ENCODE measurements around the gene PAQR7.

Gene PAQR7

DNA sequence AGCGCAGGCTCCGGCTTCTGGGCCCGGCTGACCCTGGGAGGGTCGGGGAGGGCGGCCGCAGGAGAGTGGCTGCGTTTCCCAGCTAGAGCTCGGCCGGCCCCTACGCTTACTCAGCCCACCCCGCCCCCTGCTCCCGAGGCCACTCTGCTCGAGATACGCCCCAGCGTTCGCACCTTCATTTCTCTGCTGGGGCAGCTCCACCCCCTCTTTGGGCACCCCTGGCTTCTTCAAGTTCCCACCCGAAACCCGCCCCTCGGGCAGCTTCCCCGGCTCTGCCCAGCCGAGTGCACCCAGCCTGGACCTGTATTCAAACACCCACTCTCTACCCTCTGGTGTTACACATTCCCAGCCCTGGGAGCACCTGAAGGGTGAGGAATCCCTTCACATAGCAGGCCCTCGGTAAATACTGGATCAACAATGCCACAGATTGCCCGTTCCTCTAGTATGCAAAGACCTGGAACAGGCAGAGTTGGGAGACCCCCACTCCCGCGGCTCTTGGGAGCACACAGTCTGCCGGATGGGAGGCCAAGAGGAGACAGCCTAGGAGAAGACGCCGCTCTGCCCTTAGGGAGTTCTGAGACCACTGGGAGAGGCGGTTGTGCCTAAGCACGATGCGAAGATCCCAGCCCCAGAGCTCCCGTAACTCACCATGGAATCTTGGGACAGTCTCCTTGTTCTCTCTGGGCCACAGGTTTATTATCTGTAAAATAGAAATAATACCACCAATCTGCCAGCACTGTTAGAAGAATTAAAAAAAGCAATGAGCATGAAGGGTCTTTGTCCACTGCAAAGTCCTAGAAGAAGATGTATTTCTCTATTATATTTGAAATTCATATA is 566 bp upstream of the PAQR7 start:
- no peak for DNase-seq
- Mint-ChIP-seq H3K4me1 (peaks cover 11% of the 10 kb centered on the region), H3K4me3 (peak overlapping the region; percentile 72), H3K36me3 (no peaks in the 10 kb centered on the region), H3K27ac (no peak overlapping the region), H3K27me3 (peaks cover 69% of the 10 kb centered on the region), H3K9me3 (no peaks in the 10 kb centered on the region)
- CTCF ChIA-PET, result interaction anchor here (1.1 to 1.3 kb wide), 2 partner anchors 14 to 20 kb away, joined by 3 read pairs; no protein-coding TSS in a partner anchor

DNA sequence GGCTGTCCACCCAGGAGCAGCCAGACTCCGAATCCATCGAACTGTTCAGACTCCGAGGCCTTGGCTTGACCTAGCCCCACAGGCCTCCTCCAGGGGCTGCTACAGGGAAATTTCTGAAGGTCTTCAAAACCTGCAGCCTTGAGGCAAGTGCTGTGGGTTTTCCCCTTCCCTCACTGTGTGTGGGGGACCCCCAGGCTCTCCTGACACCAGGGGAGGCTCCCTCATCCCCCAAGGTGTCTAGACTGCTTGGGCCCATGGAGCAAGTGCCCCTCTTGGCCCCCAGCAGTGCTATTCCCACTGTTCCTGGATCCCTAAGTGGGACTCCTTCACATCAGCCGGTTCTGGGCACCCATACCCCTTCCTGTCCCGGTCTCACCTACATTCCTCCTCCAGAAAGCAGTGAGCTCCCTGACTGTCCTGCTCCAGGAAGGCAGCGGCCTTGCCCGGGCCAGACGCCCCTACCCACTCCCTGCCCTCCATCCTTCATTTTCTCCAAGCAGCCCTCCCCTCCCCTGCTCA is 814 bp downstream of the PAQR7 start:
- CTCF ChIA-PET, result interaction anchor here (1.1 to 1.3 kb wide), 2 partner anchors 13 to 22 kb away, joined by 3 read pairs; no protein-coding TSS in a partner anchor
- Mint-ChIP-seq H3K36me3 (no peaks in the 10 kb centered on the region), H3K27me3 (peaks cover 58% of the 10 kb centered on the region), H3K27ac (no peak overlapping the region), H3K9me3 (no peaks in the 10 kb centered on the region), H3K4me3 (peak overlapping the region; percentile 78), H3K4me1 (peaks cover 11% of the 10 kb centered on the region)
- DNase-seq, result no peak

DNA sequence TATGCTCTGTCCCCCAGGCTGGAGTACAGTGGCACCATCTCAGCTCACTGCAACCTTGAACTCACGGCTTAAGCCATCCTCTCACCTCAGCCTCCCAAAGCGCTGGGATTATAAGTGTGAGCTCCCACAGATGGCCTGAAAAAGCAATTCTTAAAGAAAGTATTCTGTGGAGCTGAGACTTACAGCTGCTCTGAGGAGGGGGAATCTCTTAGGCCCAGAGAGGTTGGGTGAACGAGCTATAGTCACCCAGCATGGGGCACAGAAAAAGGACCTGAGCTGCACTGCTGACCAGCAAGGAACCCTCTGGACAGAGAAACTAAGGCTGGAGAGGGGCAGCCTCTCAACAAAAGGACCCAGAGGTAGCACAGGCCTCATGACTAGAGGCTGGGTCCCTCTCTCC is 1.3 kb downstream of the PAQR7 start:
- Mint-ChIP-seq H3K4me3 (no peak overlapping the region), H3K36me3 (no peaks in the 10 kb centered on the region), H3K9me3 (no peaks in the 10 kb centered on the region), H3K4me1 (peaks cover 11% of the 10 kb centered on the region), H3K27me3 (peaks cover 53% of the 10 kb centered on the region), H3K27ac (no peak overlapping the region)
- no peak for DNase-seq
- CTCF ChIA-PET, result no interaction called here

- CTCF ChIA-PET, result no interaction called here
- Mint-ChIP-seq H3K9me3 (no peaks in the 10 kb centered on the region), H3K27me3 (peaks cover 44% of the 10 kb centered on the region), H3K4me1 (peaks cover 11% of the 10 kb centered on the region), H3K27ac (no peak overlapping the region), H3K36me3 (no peaks in the 10 kb centered on the region), H3K4me3 (no peak overlapping the region)
- no peak for DNase-seq
Observed at GRCh38 chr1:25873120-25873519, 2.4 kb downstream of the PAQR7 start.

DNA sequence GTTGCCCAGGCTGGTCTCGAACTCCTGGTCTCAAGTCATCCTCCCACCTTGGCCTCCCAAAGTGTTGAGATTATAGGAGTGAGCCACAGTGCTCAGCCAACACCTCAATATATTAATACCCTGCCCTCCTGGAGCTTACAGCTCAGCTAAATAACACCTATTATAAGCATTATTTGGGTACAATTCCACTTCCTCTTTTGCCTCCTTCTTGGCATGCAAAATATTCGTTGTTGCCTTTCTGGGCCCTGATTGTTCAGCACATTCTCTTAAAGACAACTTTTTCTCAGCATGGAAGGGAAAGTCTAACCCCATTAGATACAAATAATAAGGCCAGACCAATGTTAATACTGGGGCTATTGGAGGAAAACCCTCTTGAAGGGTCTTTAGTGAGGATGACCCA is 2.8 kb downstream of the PAQR7 start:
- DNase-seq, result no peak
- Mint-ChIP-seq H3K4me3 (no peak overlapping the region), H3K27ac (no peak overlapping the region), H3K27me3 (peaks cover 40% of the 10 kb centered on the region), H3K4me1 (peaks cover 11% of the 10 kb centered on the region), H3K9me3 (no peaks in the 10 kb centered on the region), H3K36me3 (no peaks in the 10 kb centered on the region)
- CTCF ChIA-PET, result no interaction called here

DNA sequence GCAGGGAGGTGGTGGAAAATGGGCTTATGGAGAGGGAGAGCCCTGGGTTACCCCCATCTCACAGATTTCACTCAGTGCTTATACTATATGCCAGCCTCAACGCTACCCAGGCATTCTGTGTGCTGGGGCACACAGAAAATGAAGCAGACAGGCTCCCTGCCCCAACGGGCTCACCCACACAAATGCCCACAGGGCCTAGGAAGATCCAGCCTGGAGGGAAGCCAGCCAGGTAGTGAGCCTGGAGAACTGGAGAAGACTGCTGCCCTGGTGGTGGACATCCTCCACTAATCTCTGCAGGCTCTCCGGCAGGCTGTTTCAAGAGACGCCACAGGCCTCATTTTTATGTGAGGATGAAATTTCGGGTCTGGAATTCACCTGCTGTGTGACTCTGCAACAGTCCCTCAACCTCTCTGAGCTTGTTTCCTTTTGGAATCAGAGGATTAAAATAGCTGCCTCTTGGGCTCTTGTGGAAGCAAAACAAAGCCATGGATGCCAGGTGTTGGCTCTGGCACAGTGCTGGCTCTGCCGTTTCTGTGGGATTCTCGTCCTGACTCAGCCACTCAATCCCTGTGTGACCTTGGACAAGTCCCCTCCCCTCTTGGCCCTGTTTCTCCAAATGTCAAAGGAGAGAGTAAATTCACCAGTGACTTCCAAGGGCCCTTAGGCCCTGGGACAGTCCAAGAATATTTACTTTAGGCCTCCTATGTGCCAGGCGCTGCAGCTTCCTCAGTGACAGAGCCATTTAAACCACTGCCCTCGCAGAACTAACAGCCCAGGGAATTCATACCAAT is 3.6 kb downstream of the PAQR7 start:
- Mint-ChIP-seq H3K4me3 (no peak overlapping the region), H3K27me3 (peaks cover 33% of the 10 kb centered on the region), H3K36me3 (no peaks in the 10 kb centered on the region), H3K27ac (no peak overlapping the region), H3K9me3 (no peaks in the 10 kb centered on the region), H3K4me1 (peaks cover 11% of the 10 kb centered on the region)
- no peak for DNase-seq
- CTCF ChIA-PET, result no interaction called here

DNA sequence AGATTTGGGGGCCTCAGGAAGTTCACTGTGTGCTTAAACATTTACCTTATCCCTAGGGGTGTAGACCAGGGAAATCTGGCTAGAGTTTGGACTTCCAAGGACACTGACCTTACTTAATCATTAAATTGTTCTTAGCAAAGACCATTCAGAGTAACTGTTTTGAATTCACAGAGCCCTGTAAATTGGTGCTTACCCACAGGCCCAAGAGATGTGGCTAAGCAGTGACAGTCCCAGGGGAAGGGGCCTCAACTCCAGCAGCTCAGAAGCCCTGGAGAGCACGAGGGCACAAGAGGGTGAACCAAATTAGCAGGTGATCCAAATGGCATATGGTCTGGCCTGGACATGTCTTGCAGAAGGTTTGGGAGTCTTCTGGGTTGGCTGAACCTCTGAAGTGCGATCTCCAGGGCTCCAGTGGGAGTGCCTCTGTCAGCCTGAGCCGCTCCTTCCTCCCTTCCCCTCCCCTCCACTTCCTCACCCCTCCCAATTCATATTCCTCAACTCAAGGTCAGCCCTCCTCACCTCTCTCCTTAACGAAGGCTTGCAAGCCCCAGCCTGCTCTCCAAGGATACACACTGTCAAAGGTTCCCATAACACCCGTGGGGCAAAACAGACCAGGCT is 4.3 kb downstream of the PAQR7 start:
- H3K36me3 Mint-ChIP-seq, result no peaks in the 10 kb centered on the region
- no peaks in the 10 kb centered on the region for H3K9me3 Mint-ChIP-seq
- no peak overlapping the region for H3K4me3 Mint-ChIP-seq
- H3K27me3 Mint-ChIP-seq, result peaks cover 26% of the 10 kb centered on the region
- CTCF ChIA-PET, result interaction anchor here (1.0 kb wide), 1 partner anchor 24 kb away, joined by 3 read pairs; no protein-coding TSS in a partner anchor
- no peak overlapping the region for H3K27ac Mint-ChIP-seq
- DNase-seq, result no peak
- peaks cover 11% of the 10 kb centered on the region for H3K4me1 Mint-ChIP-seq

- Mint-ChIP-seq H3K4me3 (no peak overlapping the region), H3K36me3 (no peaks in the 10 kb centered on the region), H3K9me3 (no peaks in the 10 kb centered on the region), H3K27ac (no peak overlapping the region), H3K4me1 (peaks cover 8% of the 10 kb centered on the region), H3K27me3 (peaks cover 20% of the 10 kb centered on the region)
- CTCF ChIA-PET, result interaction anchor here (1.0 kb wide), 1 partner anchor 25 kb away, joined by 3 read pairs; no protein-coding TSS in a partner anchor
- no peak for DNase-seq
Observed at GRCh38 chr1:25870614-25871013, 4.9 kb downstream of the PAQR7 start.

- Mint-ChIP-seq H3K27ac (no peak overlapping the region), H3K4me3 (no peak overlapping the region), H3K4me1 (peaks cover 7% of the 10 kb centered on the region), H3K27me3 (peaks cover 14% of the 10 kb centered on the region), H3K9me3 (no peaks in the 10 kb centered on the region), H3K36me3 (no peaks in the 10 kb centered on the region)
- CTCF ChIA-PET, result interaction anchor here (1.0 kb wide), 1 partner anchor 25 kb away, joined by 3 read pairs; no protein-coding TSS in a partner anchor
- DNase-seq, result no peak
Observed at GRCh38 chr1:25869909-25870606, 5.5 kb downstream of the PAQR7 start.

GRCh38 chr1:25867210-25867991 is 8.1 kb downstream of the PAQR7 start:
- DNase-seq, result no peak
- Mint-ChIP-seq H3K4me1 (no peaks in the 10 kb centered on the region), H3K9me3 (no peaks in the 10 kb centered on the region), H3K27me3 (peaks cover 3% of the 10 kb centered on the region), H3K27ac (no peak overlapping the region), H3K4me3 (no peak overlapping the region), H3K36me3 (no peaks in the 10 kb centered on the region)
- CTCF ChIA-PET, result no interaction called here

DNA sequence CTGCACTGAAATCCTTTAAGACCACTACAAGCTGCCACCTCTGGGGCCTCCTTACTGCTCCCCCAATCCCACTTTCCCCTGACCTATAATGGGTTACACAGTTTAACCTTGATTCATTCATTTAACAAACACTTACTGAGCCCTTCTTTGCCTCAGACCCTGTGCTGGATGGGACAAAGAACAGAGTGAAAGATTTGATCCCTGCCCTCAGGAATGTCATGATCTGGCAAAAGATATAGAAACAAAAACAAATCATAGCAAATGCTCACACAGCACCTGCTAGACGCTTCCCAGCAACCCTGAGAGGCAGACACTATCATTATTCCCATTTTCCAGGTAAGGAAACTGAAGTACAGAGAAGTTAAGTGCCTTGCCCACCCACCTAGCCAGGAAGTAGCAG is 9.2 kb downstream of the PAQR7 start:
- no peak overlapping the region for H3K4me3 Mint-ChIP-seq
- CTCF ChIA-PET, result no interaction called here
- H3K36me3 Mint-ChIP-seq, result no peaks in the 10 kb centered on the region
- H3K9me3 Mint-ChIP-seq, result no peaks in the 10 kb centered on the region
- peaks cover 6% of the 10 kb centered on the region for H3K4me1 Mint-ChIP-seq
- no peak for DNase-seq
- H3K27me3 Mint-ChIP-seq, result peaks cover 3% of the 10 kb centered on the region
- no peak overlapping the region for H3K27ac Mint-ChIP-seq

GRCh38 chr1:25864434-25864833 is 11.1 kb downstream of the PAQR7 start:
- Mint-ChIP-seq H3K4me3 (no peak overlapping the region), H3K4me1 (peaks cover 20% of the 10 kb centered on the region), H3K27ac (no peak overlapping the region), H3K27me3 (no peaks in the 10 kb centered on the region), H3K36me3 (peaks cover 1% of the 10 kb centered on the region), H3K9me3 (no peaks in the 10 kb centered on the region)
- CTCF ChIA-PET, result no interaction called here
- no peak for DNase-seq

Measured in activated naive CD4-positive, alpha-beta T cell treated with anti-CD3 and anti-CD28 coated beads, Interleukin-2, amount 10 ng/mL, durations not matched to agents 7 days and 5 days (primary cell).